ENCODE results near the gene LRRC63.
"Not testable (repeated sequence)": the region's sequence is repeated elsewhere in the genome, so short reads cannot be mapped to it uniquely, and the experiment has no call there.

LRRC63 gene

GRCh38 chr13:46181840-46182490 lies 29.8 kb upstream of the LRRC63 start, which contains the start of gene LCP1:
LCP1 (minus strand) TSS chr13:46182177; CDS start chr13:46159662, 22,515 bp downstream.
- ATAC-seq, result peak; percentile 77 to 78

- no peak for ATAC-seq
Measured at GRCh38 chr13:46182491-46182877, 29.2 kb upstream of the LRRC63 start.

- no peak for ATAC-seq
Measured at GRCh38 chr13:46183018-46183946, 28.4 kb upstream of the LRRC63 start.

GRCh38 chr13:46184277-46184699 lies 27.4 kb upstream of the LRRC63 start:
- ATAC-seq, result peak; percentile 56 to 60

- no peak for ATAC-seq
Measured at GRCh38 chr13:46185634-46186033, 26.1 kb upstream of the LRRC63 start.

GRCh38 chr13:46192412-46192811 lies 19.3 kb upstream of the LRRC63 start:
- ATAC-seq, result no peak

GRCh38 chr13:46195016-46195415 lies 16.7 kb upstream of the LRRC63 start:
- no peak for ATAC-seq

- ATAC-seq, result no peak
Measured at GRCh38 chr13:46197299-46198048, 14.3 kb upstream of the LRRC63 start.

- no peak for ATAC-seq
Measured at GRCh38 chr13:46198696-46199193, 13.0 kb upstream of the LRRC63 start.

- ATAC-seq, result peak; percentile 62 to 73
Measured at GRCh38 chr13:46202188-46202795, 9.4 kb upstream of the LRRC63 start.

GRCh38 chr13:46202966-46203365 lies 8.8 kb upstream of the LRRC63 start:
- ATAC-seq, result no peak

GRCh38 chr13:46206143-46206542 lies 5.6 kb upstream of the LRRC63 start:
- ATAC-seq, result no peak

- ATAC-seq, result no peak
Measured at GRCh38 chr13:46207828-46208227, 3.9 kb upstream of the LRRC63 start.

GRCh38 chr13:46210362-46211083 lies 1.2 kb upstream of the LRRC63 start:
- no peak for ATAC-seq

GRCh38 chr13:46211116-46211482 lies 629 bp upstream of the LRRC63 start:
- peak; percentile 58 to 62 for ATAC-seq

GRCh38 chr13:46213242-46213641 lies 1.5 kb downstream of the LRRC63 start:
- no peak for ATAC-seq

GRCh38 chr13:46214741-46215140 lies 3.0 kb downstream of the LRRC63 start:
- not testable (repeated sequence) for ATAC-seq

- not testable (repeated sequence) for ATAC-seq
Measured at GRCh38 chr13:46220234-46220633, 8.5 kb downstream of the LRRC63 start.

GRCh38 chr13:46229251-46229650 lies 17.5 kb downstream of the LRRC63 start:
- no peak for ATAC-seq

- no peak for ATAC-seq
Measured at GRCh38 chr13:46232281-46232680, 20.6 kb downstream of the LRRC63 start.

- ATAC-seq, result no peak
Measured at GRCh38 chr13:46235286-46235685, 23.6 kb downstream of the LRRC63 start.

GRCh38 chr13:46265292-46265691 lies 53.6 kb downstream of the LRRC63 start:
- ATAC-seq, result no peak

All from activated CD4-positive, CD25-positive, alpha-beta regulatory T cell treated with anti-CD3 and anti-CD28 coated beads, Interleukin-2, amount 50 U/mL, for 24 hours (primary cell).